ENCODE results near the gene CEMIP. TPM values are rescaled to one million over a fixed set of nuclear protein-coding genes. Genes with fewer than 3 reads are reported as not detected.

Gene CEMIP
- total and polyA plus RNA-seq, 10 of the 15 experiments (the other 5 are each of a cell fraction or from before 2014, with no cell fraction given), result 0.01 to 0.44 (median 0.16) TPM; not detected in 6

- H3K27me3 ChIP-seq (replicated peaks in 1 of 2; ENCODE audit: control insufficient read depth in 2 of 2, insufficient read depth in 2 of 2, low read length in 1 of 2), result no peaks in the 10 kb centered on the region
- WGBS (ENCODE audit: insufficient coverage, insufficient replicate concordance, low lambda C conversion rate, missing lambda C conversion rate), result 90% methylated on average over 7 of the region's 7 CpGs
- TF ChIP-seq ZNF217 (IDR thresholded peaks at IDR 0.05) (no peak), CHD2 (IDR thresholded peaks at IDR 0.05; ENCODE audit: borderline replicate concordance, low read depth, low read length) (no peak), TCF12 (IDR thresholded peaks at IDR 0.05; ENCODE audit: low read depth, low read length) (no peak), E2F8 (IDR thresholded peaks at IDR 0.05; ENCODE audit: low read depth, partially characterized antibody) (no peak), HDAC6 (IDR thresholded peaks at IDR 0.05; ENCODE audit: unreplicated experiment) (no peak), MXI1 (IDR thresholded peaks at IDR 0.05; ENCODE audit: low read depth, low read length) (no peak), BMI1 (IDR thresholded peaks at IDR 0.05; ENCODE audit: borderline replicate concordance) (no peak), MLLT1 (IDR thresholded peaks at IDR 0.05) (no peak), HSF1 (IDR thresholded peaks at IDR 0.05; ENCODE audit: low read depth, low read length) (no peak)
- no peak overlapping the region for H3K9ac ChIP-seq (ENCODE audit: control insufficient read depth, insufficient read depth, low read length)
- no peak overlapping the region for H3K4me2 ChIP-seq (ENCODE audit: control insufficient read depth, insufficient read depth)
- no peak overlapping the region for H3K27ac ChIP-seq (ENCODE audit: control insufficient read depth, insufficient read depth)
- H3K36me3 ChIP-seq (ENCODE audit: control insufficient read depth in 2 of 2, insufficient read depth in 2 of 2, low read length in 1 of 2), result no peaks in the 10 kb centered on the region; a peak in 1 of 4 replicates
- ChIA-PET RAD21 (ENCODE audit: unreplicated experiment) (interaction anchor here (1.1 to 3.8 kb wide), 7 partner anchors 10 to 513 kb away, joined by 4 to 23 read pairs (median 8); partner anchors contain the start of gene CEMIP), CTCF (interaction anchor here (0.6 to 4.4 kb wide), 31 partner anchors 9 to 732 kb away, joined by 3 to 39 read pairs (median 4); partner anchors contain the start of gene CEMIP), SMC1A (ENCODE audit: uncharacterized antibody, unreplicated experiment) (interaction anchor here (0.7 to 4.3 kb wide), 14 partner anchors 10 to 513 kb away, joined by 3 to 18 read pairs (median 4); partner anchors contain the start of gene CEMIP), POLR2A (no interaction called here)
- FAIRE-seq (no peak), ATAC-seq (no peak), DNase-seq (ENCODE audit: low read depth, low spot score) (no peak)
- H3K9me3 ChIP-seq (replicated peaks; ENCODE audit: control insufficient read depth, insufficient read depth, low read length), result no peaks in the 10 kb centered on the region
- H2AFZ ChIP-seq (ENCODE audit: control insufficient read depth, low read depth, low read length), result no peak overlapping the region
- intact Hi-C loops (cut with micrococcal nuclease; ENCODE audit: unreplicated experiment) (no loop called here), in situ Hi-C loops (cut with MboI) (no loop called here)
- H3K79me2 ChIP-seq (ENCODE audit: control insufficient read depth, insufficient read depth, low read length), result no peaks in the 10 kb centered on the region
- no peaks in the 10 kb centered on the region for H4K20me1 ChIP-seq (ENCODE audit: control insufficient read depth, insufficient read depth)
- no TSS peak for BruUV-seq (replicated peaks)
- H3K4me3 ChIP-seq, result no peak overlapping the region
- H3K4me1 ChIP-seq (ENCODE audit: control insufficient read depth, insufficient read depth, low read length), result no peaks in the 10 kb centered on the region
Observed at GRCh38 chr15:80969316-80969715, 190.1 kb downstream of the CEMIP start.

Measured in GM12878 (cell line).